HG02981 (cell line): Measurements from ENCODE around the gene SLC6A5.

ENCODE experiments used
- ATAC-seq: cut with Tn5 transposase; IDR thresholded peaks from one replicate; pipeline ENCODE4 v1.9.1; 2021; ENCODE audit warnings: mild to moderate bottlenecking, moderate library complexity; ENCODE audit not compliant: unreplicated experiment

The SLC6A5 gene

GRCh38 chr11:20620988-20621387 lies 21.6 kb downstream of the SLC6A5 start:
- ATAC-seq: no peak

DNA sequence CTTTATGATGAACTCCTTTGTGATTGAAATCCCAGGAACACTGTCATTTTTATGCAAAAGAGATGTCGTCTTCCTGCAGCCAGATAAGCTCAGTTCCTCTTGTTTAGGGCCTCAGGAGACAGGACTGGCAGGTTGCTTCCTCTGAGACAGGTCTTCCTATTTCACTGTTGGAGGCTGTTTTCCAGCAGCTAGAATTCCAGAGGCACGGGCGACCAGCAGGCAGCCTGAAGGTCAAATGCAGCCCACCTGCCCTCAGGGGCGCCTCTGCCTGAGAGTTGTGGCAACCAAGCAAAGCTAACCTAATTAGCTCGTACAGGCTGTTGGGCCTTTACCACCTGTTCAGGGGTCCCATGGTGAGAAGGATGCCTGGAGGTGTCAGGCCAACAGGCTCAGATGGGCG lies 22.3 kb downstream of the SLC6A5 start:
- ATAC-seq: no peak

GRCh38 chr11:20623252-20623651 lies 23.8 kb downstream of the SLC6A5 start:
- no peak for ATAC-seq

DNA sequence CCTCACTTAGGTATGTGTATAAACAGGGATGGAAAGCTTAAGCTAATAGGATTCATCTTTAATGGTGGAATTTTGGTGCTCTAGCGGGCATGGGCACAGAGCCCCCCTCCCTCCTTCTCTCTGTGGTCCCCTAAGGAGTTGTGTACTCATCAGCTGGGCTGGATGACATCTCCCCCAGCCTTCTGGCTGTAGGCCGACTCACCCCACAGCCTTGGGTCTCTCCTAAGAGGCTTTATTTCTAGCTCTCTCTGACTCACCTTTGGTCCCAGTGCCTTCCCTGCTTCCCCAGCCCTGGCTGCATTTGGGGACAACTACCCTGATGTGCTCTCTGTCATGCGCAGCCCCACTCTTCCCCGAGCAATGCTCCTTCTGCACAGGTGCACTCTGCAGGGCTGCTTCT lies 26.9 kb downstream of the SLC6A5 start:
- no peak for ATAC-seq

DNA sequence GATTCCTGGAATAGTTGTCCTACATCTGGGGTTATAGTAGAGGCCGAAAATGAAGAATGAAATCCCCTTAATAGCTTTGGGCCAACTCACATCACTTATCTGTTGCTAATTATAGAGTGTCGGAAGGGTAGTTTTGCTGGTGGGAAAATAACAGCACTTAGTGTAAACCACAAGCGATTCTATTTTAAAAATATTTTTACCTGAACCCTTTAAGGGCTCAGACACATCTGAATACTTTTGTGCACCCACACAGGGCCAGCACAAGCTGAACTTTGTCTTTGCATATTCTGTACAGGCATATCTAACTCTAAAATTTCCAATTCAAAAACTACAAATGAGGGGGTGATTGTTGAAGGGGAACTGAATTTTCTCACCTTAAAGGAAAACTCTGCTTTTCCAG lies 27.6 kb downstream of the SLC6A5 start:
- ATAC-seq: no peak

GRCh38 chr11:20627701-20628100 lies 28.3 kb downstream of the SLC6A5 start:
- ATAC-seq: no peak

DNA sequence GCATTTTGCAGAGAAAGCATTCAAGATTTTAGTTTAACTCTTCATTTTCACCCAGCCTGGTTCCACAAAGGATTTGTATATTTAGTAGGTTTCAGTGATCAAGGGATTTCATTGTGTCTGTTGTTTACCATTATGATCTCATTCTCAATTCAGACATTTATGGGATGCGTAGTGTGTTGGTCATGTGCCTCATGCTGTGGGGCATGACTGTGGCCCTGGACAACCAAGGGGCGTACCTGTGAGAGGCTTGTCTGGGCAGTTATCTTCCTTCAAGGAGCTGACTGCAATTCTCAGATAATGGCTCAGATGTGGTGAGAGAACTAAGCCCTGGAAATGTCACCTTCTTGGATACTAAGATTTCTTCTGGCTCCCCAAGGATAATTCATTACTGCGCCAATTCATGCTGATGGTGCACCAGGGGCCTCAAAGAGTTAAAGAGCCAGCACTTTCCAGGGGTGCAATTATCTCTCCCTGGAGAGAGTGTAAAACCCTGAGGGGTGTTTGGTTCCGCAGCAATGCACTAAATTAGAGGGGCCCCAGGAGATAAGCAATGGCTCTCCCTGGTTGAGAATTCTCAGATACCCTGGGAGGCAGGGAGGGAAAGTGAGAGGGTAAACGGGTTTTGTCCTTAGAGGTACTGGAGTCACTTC lies 32.2 kb downstream of the SLC6A5 start:
- ATAC-seq: no peak

- no peak for ATAC-seq
Observed at GRCh38 chr11:20632169-20632532, 32.7 kb downstream of the SLC6A5 start.

GRCh38 chr11:20634044-20634443 lies 34.6 kb downstream of the SLC6A5 start:
- ATAC-seq: no peak

DNA sequence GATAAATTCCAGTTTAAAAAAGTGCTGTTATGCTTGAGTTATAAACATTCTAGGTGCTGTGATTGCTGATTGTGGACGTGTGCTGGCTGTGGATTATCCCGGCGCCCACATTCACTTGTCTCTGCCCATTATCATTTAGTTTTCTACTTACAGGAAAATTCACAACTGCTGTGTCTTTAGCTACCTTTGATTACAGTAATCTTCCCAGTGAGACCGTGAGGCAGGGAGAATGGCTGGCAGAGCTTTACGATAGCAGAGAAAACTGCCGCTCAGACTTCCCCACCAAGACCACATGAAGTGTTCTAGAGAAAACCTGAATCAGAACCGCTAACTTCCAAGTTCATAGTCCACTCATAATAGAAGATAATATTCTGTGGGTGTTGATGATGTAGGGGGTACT lies 35.4 kb downstream of the SLC6A5 start:
- ATAC-seq: no peak

GRCh38 chr11:20638074-20638473 lies 38.7 kb downstream of the SLC6A5 start:
- ATAC-seq: no peak

- ATAC-seq: no peak
Observed at GRCh38 chr11:20639688-20640087, 40.3 kb downstream of the SLC6A5 start.

DNA sequence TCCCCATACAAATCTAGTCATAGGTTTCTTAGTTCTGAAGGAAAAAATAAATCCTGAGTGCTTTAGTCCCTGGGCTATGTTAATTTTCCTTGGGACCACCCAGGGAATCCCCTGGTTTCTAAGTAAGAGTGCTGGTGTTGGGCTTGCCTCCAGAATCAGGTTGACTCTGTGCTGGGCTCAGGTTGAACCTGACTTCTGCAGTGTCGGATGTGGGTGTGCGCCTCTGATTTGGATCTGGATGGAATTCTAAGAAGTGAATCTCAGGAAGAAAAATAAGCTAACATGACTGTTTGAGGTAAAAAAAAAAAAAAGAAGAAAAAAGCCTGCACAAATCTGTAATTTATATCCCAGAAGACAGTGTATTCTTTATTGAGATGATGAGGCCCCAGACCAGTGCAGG lies 41.0 kb downstream of the SLC6A5 start:
- no peak for ATAC-seq

- no peak for ATAC-seq
Observed at GRCh38 chr11:20644360-20644759, 45.0 kb downstream of the SLC6A5 start.

DNA sequence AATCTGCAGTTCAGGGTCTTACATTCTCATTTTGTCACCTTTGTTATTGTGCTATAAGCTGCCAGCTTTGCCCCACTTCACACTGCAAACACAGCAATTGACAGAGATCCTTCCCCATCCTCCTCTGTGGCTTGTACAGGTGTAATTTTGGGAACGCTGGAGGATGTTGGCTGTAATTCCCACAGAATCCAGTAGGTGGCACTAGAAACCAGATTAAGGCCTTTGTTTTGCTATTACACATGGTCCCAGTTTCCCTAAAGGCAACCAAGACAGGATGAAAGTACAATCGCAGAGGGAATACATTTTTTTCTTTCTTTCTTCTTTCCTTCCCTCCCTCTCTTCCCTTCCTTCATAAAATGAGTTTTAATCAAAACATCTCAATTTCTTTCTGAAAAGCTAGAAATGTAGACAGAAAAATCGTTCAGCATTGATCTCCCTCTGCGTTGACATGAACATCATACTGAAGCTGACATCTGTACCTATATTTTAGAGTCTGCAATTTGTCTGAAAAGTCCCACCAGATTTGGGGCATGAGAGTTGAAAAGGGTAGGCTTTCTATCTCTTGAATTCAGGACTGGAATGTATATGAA lies 48.7 kb downstream of the SLC6A5 start:
- peak; percentile 63 for ATAC-seq

DNA sequence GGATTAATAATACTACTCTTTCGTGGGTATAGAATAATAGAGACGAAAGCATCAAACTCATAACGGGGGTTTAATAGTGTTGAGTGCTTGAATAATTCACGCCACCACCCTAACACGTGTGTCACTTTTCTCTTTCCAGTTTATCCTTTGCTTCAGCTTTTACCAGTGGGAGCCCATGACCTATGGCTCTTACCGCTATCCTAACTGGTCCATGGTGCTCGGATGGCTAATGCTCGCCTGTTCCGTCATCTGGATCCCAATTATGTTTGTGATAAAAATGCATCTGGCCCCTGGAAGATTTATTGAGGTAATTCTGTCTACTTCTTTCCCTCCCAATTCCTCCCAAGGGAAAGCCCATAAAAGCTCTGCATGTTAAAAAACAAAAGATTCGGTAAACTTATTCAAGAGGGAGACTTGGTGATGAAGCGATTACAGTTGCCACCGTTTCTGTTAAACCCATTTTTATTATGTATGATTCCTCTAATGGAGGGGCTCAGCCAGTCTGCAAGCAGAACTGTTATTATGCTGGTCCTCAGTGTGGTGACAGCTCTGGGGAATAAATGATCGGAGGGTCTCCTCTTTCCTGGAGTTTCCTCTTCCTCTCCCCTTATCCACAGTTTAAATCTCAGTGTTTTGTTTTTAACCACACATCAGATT lies 52.9 kb downstream of the SLC6A5 start:
- ATAC-seq: no peak

DNA sequence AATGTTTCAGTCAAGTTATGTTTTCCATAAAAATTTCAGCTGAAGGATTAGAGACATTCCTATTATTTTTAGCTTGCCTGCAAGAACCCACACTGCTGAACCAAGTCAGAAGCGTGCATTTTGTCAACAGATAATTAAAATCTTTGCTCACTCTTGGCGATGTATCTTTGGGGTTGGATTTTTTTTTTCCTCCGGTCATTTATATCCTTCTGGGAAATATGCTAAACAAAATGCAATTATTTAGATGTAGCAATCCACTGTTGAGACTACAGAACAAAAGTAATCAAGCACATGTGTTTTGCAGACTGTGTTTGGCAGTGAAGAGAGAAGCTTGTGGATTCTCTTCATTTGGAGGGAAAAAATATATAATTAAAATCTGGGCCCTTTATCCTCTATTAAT lies 54.6 kb downstream of the SLC6A5 start:
- ATAC-seq: no peak

DNA sequence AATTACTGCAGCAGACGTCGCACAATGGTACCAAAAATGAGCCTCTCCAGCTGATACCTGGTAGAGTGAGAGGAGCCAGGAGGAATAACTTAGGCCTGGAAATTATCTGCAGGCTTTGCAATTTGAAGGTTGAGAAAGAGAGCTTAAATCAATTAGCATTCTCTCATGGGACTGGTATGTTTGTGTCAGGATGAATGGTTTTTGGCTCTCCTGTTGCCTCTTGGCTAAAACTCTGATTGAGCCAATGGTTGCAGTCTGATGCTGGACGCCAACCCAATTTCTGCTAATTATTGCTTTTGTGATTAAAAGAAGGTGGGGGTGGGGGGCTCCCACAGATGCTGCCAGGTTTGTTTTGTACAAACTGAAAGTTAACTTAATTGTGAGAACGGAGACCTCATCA lies 57.5 kb downstream of the SLC6A5 start:
- ATAC-seq: no peak

DNA sequence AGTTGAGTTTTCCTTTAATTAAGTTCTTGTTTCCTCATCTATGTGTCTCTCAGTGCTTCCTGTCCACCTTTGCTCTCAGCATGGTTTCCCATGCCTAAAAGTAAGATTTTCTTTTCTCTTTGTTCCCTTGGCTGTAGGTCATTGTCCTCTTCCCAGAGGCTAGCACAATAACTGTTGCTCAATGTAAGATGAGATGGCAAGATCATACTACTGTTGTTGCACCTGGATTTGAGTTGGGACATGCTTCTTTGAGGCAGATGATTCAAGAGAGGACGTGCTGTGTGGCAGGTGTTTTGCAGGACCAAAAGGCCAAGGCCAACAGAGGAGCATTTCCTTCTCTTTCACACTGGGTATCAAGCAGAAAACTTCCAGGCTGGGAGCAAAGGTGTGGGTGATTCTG lies 58.7 kb downstream of the SLC6A5 start:
- ATAC-seq: no peak

DNA sequence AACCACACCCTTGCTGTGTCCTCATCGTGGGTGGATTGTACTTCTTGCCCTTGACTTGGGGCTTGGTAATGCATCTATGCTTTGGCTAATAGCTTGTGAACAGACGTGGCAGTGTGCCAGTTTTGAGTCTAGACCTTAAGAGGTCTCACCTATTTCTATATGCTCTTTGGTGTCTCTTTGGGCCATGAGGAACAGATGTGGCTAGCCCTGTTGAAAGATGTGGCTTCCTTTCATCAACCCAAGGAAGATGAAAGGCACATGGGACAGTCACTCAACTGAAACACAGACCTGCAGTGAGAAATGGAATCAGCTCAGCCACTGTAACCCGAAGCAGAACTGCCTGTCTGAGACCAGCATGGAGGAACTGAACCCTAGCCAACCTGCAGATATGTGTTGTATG lies 62.0 kb downstream of the SLC6A5 start:
- no peak for ATAC-seq

- no peak for ATAC-seq
Observed at GRCh38 chr11:20661850-20662249, 62.4 kb downstream of the SLC6A5 start.

- no peak for ATAC-seq
Observed at GRCh38 chr11:20668131-20668809, 68.9 kb downstream of the SLC6A5 start.
